Measurements from ENCODE around the gene SMIM38. TPM values are rescaled to one million over a fixed set of nuclear protein-coding genes. Genes with fewer than 3 reads are reported as not detected.

SMIM38 gene
- total RNA-seq, 1 donor from 2014 or later, result 0.32 TPM

- H3K4me3 Mint-ChIP-seq (ENCODE audit: unreplicated experiment), result no peak overlapping the region
- H3K9me3 Mint-ChIP-seq (ENCODE audit: unreplicated experiment), result peaks cover 12% of the 10 kb centered on the region
- peaks cover 17% of the 10 kb centered on the region for H3K27me3 Mint-ChIP-seq (ENCODE audit: unreplicated experiment)
- DNase-seq, result no peak
- H3K4me1 Mint-ChIP-seq (ENCODE audit: low read depth, unreplicated experiment), result peaks cover 10% of the 10 kb centered on the region
- no peak overlapping the region for H3K27ac Mint-ChIP-seq (ENCODE audit: unreplicated experiment)
- peaks cover 23% of the 10 kb centered on the region for H3K36me3 Mint-ChIP-seq (ENCODE audit: unreplicated experiment)
- no peak for TF ChIP-seq CTCF (IDR thresholded peaks at IDR 0.05; ENCODE audit: partially characterized antibody, unreplicated experiment)
Observed at GRCh38 chr11:69195824-69196782, 40.4 kb downstream of the SMIM38 start.

- H3K9me3 Mint-ChIP-seq (ENCODE audit: unreplicated experiment), result peaks cover 12% of the 10 kb centered on the region
- peaks cover 23% of the 10 kb centered on the region for H3K36me3 Mint-ChIP-seq (ENCODE audit: unreplicated experiment)
- H3K27ac Mint-ChIP-seq (ENCODE audit: unreplicated experiment), result no peak overlapping the region
- no peak for TF ChIP-seq CTCF (IDR thresholded peaks at IDR 0.05; ENCODE audit: partially characterized antibody, unreplicated experiment)
- peaks cover 10% of the 10 kb centered on the region for H3K4me1 Mint-ChIP-seq (ENCODE audit: low read depth, unreplicated experiment)
- DNase-seq, result no peak
- H3K27me3 Mint-ChIP-seq (ENCODE audit: unreplicated experiment), result peaks cover 17% of the 10 kb centered on the region
- H3K4me3 Mint-ChIP-seq (ENCODE audit: unreplicated experiment), result no peak overlapping the region
Observed at GRCh38 chr11:69196783-69197169, 41.0 kb downstream of the SMIM38 start.

DNA sequence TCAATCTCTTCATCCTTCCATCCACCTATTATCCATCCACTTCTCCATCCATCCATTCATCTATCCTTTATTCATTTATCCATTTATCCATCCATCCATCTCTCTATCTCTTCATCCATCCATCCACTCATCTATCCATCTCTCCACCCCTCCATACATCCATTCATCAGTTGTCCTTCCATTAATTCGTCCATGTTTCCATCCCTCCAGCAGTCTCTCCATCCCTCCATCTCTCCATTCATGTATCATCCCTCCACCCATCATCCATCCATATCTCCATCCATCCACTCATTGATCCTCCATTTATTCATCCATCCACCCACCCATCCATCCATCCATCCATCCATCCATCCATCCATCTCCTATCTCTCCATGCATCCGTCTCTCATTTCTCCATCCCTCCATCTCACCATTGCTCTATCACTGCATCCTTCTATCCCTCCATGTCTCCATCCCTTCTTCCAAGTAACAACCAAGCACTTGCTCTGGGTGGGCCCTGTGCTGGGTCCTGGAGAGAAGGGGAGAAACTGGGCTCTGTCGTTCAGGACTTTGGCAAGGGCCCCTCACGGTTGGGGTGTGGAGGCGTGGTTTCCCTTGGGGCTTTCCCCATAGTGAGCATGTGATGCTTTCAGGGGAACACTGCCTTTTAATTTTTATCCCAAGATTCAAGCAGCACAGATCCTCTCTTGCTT lies 43.3 kb downstream of the SMIM38 start:
- TF ChIP-seq CTCF (IDR thresholded peaks at IDR 0.05; ENCODE audit: partially characterized antibody, unreplicated experiment), result no peak
- peaks cover 19% of the 10 kb centered on the region for H3K27me3 Mint-ChIP-seq (ENCODE audit: unreplicated experiment)
- H3K27ac Mint-ChIP-seq (ENCODE audit: unreplicated experiment), result no peak overlapping the region
- H3K4me1 Mint-ChIP-seq (ENCODE audit: low read depth, unreplicated experiment), result peaks cover 8% of the 10 kb centered on the region
- H3K9me3 Mint-ChIP-seq (ENCODE audit: unreplicated experiment), result peaks cover 13% of the 10 kb centered on the region
- no peak for DNase-seq
- H3K36me3 Mint-ChIP-seq (ENCODE audit: unreplicated experiment), result peaks cover 23% of the 10 kb centered on the region
- peak overlapping the region; percentile 19 for H3K4me3 Mint-ChIP-seq (ENCODE audit: unreplicated experiment)

- Mint-ChIP-seq H3K27me3 (ENCODE audit: unreplicated experiment) (peaks cover 13% of the 10 kb centered on the region), H3K4me1 (ENCODE audit: low read depth, unreplicated experiment) (peaks cover 8% of the 10 kb centered on the region), H3K4me3 (ENCODE audit: unreplicated experiment) (no peak overlapping the region), H3K9me3 (ENCODE audit: unreplicated experiment) (peaks cover 8% of the 10 kb centered on the region), H3K27ac (ENCODE audit: unreplicated experiment) (no peak overlapping the region), H3K36me3 (ENCODE audit: unreplicated experiment) (peaks cover 17% of the 10 kb centered on the region)
- no peak for DNase-seq
- no peak for TF ChIP-seq CTCF (IDR thresholded peaks at IDR 0.05; ENCODE audit: partially characterized antibody, unreplicated experiment)
Observed at GRCh38 chr11:69199583-69200315, 44.0 kb downstream of the SMIM38 start.

All from glutamatergic neuron (in vitro differentiated cells).